ENCODE measurements around the gene KRT4. TPM values are rescaled to one million over a fixed set of nuclear protein-coding genes. Genes with fewer than 3 reads are reported as not detected.

Gene KRT4
- total RNA-seq, 1 experiment from 2014 or later, result not detected

DNA sequence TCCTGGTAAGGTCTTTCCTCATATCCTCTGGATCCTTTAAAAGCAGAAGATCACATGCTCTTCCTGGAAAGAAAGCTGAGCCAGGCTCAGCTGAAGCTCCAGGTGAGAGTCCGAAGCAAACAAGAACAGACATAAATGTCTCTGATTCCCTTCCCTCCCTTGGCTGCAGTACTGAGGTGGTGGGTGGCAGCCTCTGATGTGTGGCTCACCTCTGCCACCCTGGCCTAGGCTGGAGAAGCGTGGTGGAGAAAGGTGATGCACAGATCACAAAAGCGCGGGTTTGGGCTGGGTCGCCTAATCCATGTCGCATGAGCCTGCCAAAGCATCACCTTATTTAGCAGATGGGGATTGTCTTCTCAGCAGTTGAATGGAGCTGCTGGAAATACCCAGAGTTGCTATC, 34.0 kb downstream of the KRT4 start:
- H3K9me2 ChIP-seq (ENCODE audit: insufficient read depth), result no peaks in the 10 kb centered on the region
- H3K4me3 ChIP-seq (replicated peaks in 1 of 2; ENCODE audit: low read depth in 1 of 2, low read length in 2 of 2), result no peak overlapping the region
- DNase-seq (ENCODE audit: low read depth, low spot score), result no peak
- ChIA-PET POLR2A (no interaction called here), RAD21 (ENCODE audit: low non-redundant PET in 1 of 2, low total read pairs in 2 of 2, uncharacterized antibody in 2 of 2, unreplicated experiment in 2 of 2) (no interaction called here), CTCF (no interaction called here)
- H3K27me3 ChIP-seq (ENCODE audit: insufficient read depth, low read length), result peaks cover 30% of the 10 kb centered on the region
- H3K27ac ChIP-seq (ENCODE audit: low read depth, low read length), result no peak overlapping the region
- intact Hi-C loops (cut with micrococcal nuclease), result no loop called here
- no peaks in the 10 kb centered on the region for H4K20me1 ChIP-seq (ENCODE audit: insufficient read depth)
- H3K36me3 ChIP-seq (ENCODE audit: control insufficient read depth in 1 of 2, insufficient read depth in 2 of 2, low read length in 2 of 2), result no peaks in the 10 kb centered on the region
- H3K4me2 ChIP-seq (ENCODE audit: low read length), result no peak overlapping the region
- no peaks in the 10 kb centered on the region for H3K4me1 ChIP-seq (ENCODE audit: control insufficient read depth in 1 of 2, insufficient read depth in 2 of 2, low read length in 2 of 2)
- no peak overlapping the region for H2AFZ ChIP-seq (ENCODE audit: low read depth, low read length, poor library complexity, severe bottlenecking)
- no TSS peak for BruUV-seq (replicated peaks)
- no peak for ATAC-seq
- H3K9me3 ChIP-seq (ENCODE audit: control insufficient read depth in 1 of 2, insufficient read depth in 1 of 2, low read depth in 1 of 2, low read length in 2 of 2), result no peaks in the 10 kb centered on the region
- H3K79me2 ChIP-seq (ENCODE audit: insufficient read depth, low read length), result no peaks in the 10 kb centered on the region
- no peak overlapping the region for H3K9ac ChIP-seq (ENCODE audit: low read length)
- no peak for TF ChIP-seq JUND (IDR thresholded peaks at IDR 0.05)

DNA sequence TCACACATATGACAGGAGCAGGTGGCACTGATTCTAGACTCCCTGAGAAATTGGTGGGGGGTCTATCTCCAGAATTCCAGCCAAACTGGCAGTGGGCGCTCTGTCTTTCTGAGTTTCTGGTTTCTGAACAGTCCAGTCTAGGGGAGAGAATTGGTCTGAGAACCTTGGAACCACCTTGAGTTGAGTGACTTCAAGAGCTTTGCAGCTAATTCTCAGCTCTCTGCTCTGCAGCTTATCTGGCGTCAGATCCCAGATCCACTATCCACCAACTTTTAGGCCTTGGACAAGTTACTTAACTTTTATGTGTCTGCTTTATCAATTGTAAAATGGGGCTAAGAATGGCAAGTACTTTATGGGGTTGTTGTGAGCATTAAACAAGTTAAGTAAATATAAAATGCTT, 35.1 kb downstream of the KRT4 start:
- Histone ChIP-seq H3K27me3 (ENCODE audit: insufficient read depth, low read length) (peaks cover 30% of the 10 kb centered on the region), H3K9ac (ENCODE audit: low read length) (no peak overlapping the region), H3K9me2 (ENCODE audit: insufficient read depth) (no peaks in the 10 kb centered on the region)

More for the DNA sequence above, 35.1 kb downstream of the KRT4 start:
- Histone ChIP-seq H4K20me1 (ENCODE audit: insufficient read depth) (no peaks in the 10 kb centered on the region), H3K36me3 (ENCODE audit: control insufficient read depth in 1 of 2, insufficient read depth in 2 of 2, low read length in 2 of 2) (no peaks in the 10 kb centered on the region), H3K9me3 (ENCODE audit: control insufficient read depth in 1 of 2, insufficient read depth in 1 of 2, low read depth in 1 of 2, low read length in 2 of 2) (no peaks in the 10 kb centered on the region), H3K79me2 (ENCODE audit: insufficient read depth, low read length) (no peaks in the 10 kb centered on the region), H3K4me2 (ENCODE audit: low read length) (no peak overlapping the region), H2AFZ (ENCODE audit: low read depth, low read length, poor library complexity, severe bottlenecking) (no peak overlapping the region), H3K4me1 (ENCODE audit: control insufficient read depth in 1 of 2, insufficient read depth in 2 of 2, low read length in 2 of 2) (no peaks in the 10 kb centered on the region), H3K27ac (ENCODE audit: low read depth, low read length) (no peak overlapping the region), H3K4me3 (replicated peaks in 1 of 2; ENCODE audit: low read depth in 1 of 2, low read length in 2 of 2) (no peak overlapping the region)
- no TSS peak for BruUV-seq (replicated peaks)
- intact Hi-C loops (cut with micrococcal nuclease), result no loop called here
- POLR2A ChIA-PET, result no interaction called here
- ATAC-seq (no peak), DNase-seq (ENCODE audit: low read depth, low spot score) (no peak)
- TF ChIP-seq CEBPB (IDR thresholded peaks at IDR 0.05; ENCODE audit: low read depth) (no peak), POLR2AphosphoS5 (IDR thresholded peaks at IDR 0.05; ENCODE audit: low read depth, low read length) (no peak), RAD21 (IDR thresholded peaks at IDR 0.05; ENCODE audit: low read depth) (no peak), ZNF274 (IDR thresholded peaks at IDR 0.05; ENCODE audit: low read depth, low read length) (no peak), EZH2phosphoT487 (IDR thresholded peaks at IDR 0.05; ENCODE audit: borderline replicate concordance) (no peak), POLR2A (IDR thresholded peaks at IDR 0.05; ENCODE audit: borderline replicate concordance, extremely low read depth, insufficient read depth, insufficient read length) (no peak), SP1 (IDR thresholded peaks at IDR 0.05; ENCODE audit: low read depth) (no peak), SRF (IDR thresholded peaks at IDR 0.05; ENCODE audit: low read depth) (no peak), ZFX (IDR thresholded peaks at IDR 0.05) (no peak), ELF1 (IDR thresholded peaks at IDR 0.05; ENCODE audit: borderline replicate concordance, low read depth) (no peak), FOSL1 (IDR thresholded peaks at IDR 0.05; ENCODE audit: low read depth) (no peak), JUND (IDR thresholded peaks at IDR 0.05) (no peak), YY1 (IDR thresholded peaks at IDR 0.05; ENCODE audit: extremely low read depth, insufficient replicate concordance, low read depth, low read length) (no peak), SIN3A (IDR thresholded peaks at IDR 0.05; ENCODE audit: low read depth) (no peak), EZH2 (IDR thresholded peaks at IDR 0.05) (no peak)
- TF ChIP-seq, protein P1, sequence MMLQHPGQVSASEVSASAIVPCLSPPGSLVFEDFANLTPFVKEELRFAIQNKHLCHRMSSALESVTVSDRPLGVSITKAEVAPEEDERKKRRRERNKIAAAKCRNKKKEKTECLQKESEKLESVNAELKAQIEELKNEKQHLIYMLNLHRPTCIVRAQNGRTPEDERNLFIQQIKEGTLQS (IDR thresholded peaks at IDR 0.05), result no peak
- TF ChIP-seq, protein P2, sequence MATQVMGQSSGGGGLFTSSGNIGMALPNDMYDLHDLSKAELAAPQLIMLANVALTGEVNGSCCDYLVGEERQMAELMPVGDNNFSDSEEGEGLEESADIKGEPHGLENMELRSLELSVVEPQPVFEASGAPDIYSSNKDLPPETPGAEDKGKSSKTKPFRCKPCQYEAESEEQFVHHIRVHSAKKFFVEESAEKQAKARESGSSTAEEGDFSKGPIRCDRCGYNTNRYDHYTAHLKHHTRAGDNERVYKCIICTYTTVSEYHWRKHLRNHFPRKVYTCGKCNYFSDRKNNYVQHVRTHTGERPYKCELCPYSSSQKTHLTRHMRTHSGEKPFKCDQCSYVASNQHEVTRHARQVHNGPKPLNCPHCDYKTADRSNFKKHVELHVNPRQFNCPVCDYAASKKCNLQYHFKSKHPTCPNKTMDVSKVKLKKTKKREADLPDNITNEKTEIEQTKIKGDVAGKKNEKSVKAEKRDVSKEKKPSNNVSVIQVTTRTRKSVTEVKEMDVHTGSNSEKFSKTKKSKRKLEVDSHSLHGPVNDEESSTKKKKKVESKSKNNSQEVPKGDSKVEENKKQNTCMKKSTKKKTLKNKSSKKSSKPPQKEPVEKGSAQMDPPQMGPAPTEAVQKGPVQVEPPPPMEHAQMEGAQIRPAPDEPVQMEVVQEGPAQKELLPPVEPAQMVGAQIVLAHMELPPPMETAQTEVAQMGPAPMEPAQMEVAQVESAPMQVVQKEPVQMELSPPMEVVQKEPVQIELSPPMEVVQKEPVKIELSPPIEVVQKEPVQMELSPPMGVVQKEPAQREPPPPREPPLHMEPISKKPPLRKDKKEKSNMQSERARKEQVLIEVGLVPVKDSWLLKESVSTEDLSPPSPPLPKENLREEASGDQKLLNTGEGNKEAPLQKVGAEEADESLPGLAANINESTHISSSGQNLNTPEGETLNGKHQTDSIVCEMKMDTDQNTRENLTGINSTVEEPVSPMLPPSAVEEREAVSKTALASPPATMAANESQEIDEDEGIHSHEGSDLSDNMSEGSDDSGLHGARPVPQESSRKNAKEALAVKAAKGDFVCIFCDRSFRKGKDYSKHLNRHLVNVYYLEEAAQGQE (IDR thresholded peaks at IDR 0.05; ENCODE audit: low read depth), result no peak
- TF ChIP-seq, protein P3, sequence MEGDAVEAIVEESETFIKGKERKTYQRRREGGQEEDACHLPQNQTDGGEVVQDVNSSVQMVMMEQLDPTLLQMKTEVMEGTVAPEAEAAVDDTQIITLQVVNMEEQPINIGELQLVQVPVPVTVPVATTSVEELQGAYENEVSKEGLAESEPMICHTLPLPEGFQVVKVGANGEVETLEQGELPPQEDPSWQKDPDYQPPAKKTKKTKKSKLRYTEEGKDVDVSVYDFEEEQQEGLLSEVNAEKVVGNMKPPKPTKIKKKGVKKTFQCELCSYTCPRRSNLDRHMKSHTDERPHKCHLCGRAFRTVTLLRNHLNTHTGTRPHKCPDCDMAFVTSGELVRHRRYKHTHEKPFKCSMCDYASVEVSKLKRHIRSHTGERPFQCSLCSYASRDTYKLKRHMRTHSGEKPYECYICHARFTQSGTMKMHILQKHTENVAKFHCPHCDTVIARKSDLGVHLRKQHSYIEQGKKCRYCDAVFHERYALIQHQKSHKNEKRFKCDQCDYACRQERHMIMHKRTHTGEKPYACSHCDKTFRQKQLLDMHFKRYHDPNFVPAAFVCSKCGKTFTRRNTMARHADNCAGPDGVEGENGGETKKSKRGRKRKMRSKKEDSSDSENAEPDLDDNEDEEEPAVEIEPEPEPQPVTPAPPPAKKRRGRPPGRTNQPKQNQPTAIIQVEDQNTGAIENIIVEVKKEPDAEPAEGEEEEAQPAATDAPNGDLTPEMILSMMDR (IDR thresholded peaks at IDR 0.05 in 2 of 3, conservative IDR thresholded peaks at IDR 0.05 in 1 of 3; ENCODE audit: borderline replicate concordance in 1 of 3, insufficient read depth in 1 of 3, low read depth in 2 of 3, low read length in 2 of 3), result no peak
- CTCF ChIA-PET, result no interaction called here
- RAD21 ChIA-PET (ENCODE audit: low non-redundant PET in 1 of 2, low total read pairs in 2 of 2, uncharacterized antibody in 2 of 2, unreplicated experiment in 2 of 2), result no interaction called here
